ENCODE results near the gene NLE1.

DNA sequence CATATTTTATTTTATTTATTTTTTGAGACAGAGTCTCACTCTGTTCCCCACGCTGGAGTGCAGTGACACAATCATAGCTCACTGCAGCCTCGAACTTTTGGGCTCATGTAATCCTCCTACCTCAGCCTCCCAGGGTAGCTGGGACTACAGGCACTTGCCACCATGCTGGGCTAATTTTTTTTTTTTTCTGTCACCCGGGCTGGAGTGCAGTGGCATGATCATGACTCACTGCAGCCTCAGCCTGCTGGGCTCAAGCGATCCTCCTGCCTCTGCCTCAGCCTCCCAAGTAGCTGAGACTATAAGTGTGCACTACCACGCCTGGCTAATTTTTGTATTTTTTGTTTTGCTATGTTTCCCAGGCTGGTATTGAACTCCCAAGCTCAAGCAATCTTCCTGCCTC, 22.6 kb upstream of the NLE1 start:
- TF ChIP-seq, protein P1, sequence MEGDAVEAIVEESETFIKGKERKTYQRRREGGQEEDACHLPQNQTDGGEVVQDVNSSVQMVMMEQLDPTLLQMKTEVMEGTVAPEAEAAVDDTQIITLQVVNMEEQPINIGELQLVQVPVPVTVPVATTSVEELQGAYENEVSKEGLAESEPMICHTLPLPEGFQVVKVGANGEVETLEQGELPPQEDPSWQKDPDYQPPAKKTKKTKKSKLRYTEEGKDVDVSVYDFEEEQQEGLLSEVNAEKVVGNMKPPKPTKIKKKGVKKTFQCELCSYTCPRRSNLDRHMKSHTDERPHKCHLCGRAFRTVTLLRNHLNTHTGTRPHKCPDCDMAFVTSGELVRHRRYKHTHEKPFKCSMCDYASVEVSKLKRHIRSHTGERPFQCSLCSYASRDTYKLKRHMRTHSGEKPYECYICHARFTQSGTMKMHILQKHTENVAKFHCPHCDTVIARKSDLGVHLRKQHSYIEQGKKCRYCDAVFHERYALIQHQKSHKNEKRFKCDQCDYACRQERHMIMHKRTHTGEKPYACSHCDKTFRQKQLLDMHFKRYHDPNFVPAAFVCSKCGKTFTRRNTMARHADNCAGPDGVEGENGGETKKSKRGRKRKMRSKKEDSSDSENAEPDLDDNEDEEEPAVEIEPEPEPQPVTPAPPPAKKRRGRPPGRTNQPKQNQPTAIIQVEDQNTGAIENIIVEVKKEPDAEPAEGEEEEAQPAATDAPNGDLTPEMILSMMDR (IDR thresholded peaks at IDR 0.05; ENCODE audit: poor library complexity, severe bottlenecking) = no peak
- TF ChIP-seq TAF1 (IDR thresholded peaks at IDR 0.05; ENCODE audit: low read depth) = no peak

Data from neural cell (in vitro differentiated cells).